ENCODE measurements around the gene COL12A1. TPM values are rescaled to one million over a fixed set of nuclear protein-coding genes. Genes with fewer than 3 reads are reported as not detected.

COL12A1 gene
- total RNA-seq, 6 experiments from 2014 or later: 205 to 304 (median 227) TPM

DNA sequence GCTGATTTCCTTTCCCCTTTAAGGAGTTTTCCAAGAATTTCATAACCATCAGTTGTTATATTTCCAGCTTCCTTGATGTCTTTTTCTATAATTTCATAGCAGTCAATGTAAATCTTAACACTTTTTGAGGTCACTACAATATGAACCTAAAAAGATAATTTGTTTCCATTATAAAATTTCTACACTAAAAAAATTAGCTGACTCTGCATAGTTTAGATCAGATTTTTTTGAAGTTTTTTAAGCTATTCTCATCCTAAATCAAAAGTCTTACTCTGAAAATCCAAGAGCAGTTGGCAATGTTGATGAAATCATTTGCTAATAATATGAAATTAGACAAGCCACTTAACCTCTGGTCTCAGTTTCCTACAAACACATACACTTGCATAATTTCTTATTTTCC is 96.8 kb downstream of the COL12A1 start:
- peaks cover 9% of the 10 kb centered on the region; the same call in 1 of the 2 replicates for H3K27me3 Mint-ChIP-seq (ENCODE audit: insufficient read depth)
- peaks cover 65% of the 10 kb centered on the region for H3K36me3 Mint-ChIP-seq (ENCODE audit: low read depth)
- TF ChIP-seq, protein P1, sequence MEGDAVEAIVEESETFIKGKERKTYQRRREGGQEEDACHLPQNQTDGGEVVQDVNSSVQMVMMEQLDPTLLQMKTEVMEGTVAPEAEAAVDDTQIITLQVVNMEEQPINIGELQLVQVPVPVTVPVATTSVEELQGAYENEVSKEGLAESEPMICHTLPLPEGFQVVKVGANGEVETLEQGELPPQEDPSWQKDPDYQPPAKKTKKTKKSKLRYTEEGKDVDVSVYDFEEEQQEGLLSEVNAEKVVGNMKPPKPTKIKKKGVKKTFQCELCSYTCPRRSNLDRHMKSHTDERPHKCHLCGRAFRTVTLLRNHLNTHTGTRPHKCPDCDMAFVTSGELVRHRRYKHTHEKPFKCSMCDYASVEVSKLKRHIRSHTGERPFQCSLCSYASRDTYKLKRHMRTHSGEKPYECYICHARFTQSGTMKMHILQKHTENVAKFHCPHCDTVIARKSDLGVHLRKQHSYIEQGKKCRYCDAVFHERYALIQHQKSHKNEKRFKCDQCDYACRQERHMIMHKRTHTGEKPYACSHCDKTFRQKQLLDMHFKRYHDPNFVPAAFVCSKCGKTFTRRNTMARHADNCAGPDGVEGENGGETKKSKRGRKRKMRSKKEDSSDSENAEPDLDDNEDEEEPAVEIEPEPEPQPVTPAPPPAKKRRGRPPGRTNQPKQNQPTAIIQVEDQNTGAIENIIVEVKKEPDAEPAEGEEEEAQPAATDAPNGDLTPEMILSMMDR (IDR thresholded peaks at IDR 0.05): no peak
- H3K4me1 Mint-ChIP-seq (ENCODE audit: low read depth): peaks cover 46% of the 10 kb centered on the region
- no peak overlapping the region for H3K27ac Mint-ChIP-seq
- no peak for DNase-seq
- H3K9me3 Mint-ChIP-seq: no peaks in the 10 kb centered on the region
- H3K4me3 Mint-ChIP-seq: no peak overlapping the region

DNA sequence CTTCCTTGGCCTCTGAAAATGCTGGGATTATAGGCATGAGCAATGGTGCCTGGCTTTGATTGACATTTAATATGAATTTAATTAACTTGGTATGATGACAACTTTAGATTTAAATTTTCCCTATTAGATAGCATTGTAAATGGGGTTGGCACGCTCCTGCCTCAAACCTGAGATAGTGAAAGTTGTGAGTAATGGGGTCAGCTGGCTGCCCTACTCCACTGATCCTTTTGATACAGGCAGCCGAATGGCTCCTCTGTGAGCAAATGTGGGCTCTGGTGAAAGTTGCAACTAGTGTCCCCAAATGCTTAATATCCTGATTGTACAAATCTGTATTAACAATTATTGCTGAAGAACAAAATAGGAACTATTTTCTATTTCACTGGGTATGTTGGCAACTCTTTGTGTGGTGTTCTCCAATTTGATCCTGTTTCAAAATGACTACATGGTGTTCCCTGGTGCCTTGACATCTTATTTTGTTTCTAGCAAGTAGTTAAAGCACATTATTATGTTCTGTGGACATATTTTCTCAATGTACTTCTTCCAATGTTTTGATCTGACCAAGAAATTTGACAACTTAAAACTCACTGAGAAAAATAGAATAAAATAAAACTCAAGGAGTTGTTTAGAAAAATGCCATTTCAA is 97.4 kb downstream of the COL12A1 start:
- Mint-ChIP-seq H3K36me3 (ENCODE audit: low read depth) (peaks cover 66% of the 10 kb centered on the region), H3K27me3 (ENCODE audit: insufficient read depth) (peaks cover 9% of the 10 kb centered on the region; the same call in 1 of the 2 replicates), H3K27ac (no peak overlapping the region), H3K4me1 (ENCODE audit: low read depth) (peaks cover 49% of the 10 kb centered on the region), H3K9me3 (no peaks in the 10 kb centered on the region), H3K4me3 (no peak overlapping the region)
- TF ChIP-seq, protein P1 (IDR thresholded peaks at IDR 0.05): no peak
- DNase-seq: no peak

GRCh38 chr6:75107913-75108312 is 97.9 kb downstream of the COL12A1 start:
- Mint-ChIP-seq H3K9me3 (no peaks in the 10 kb centered on the region), H3K4me3 (no peak overlapping the region), H3K27me3 (ENCODE audit: insufficient read depth) (peaks cover 9% of the 10 kb centered on the region; the same call in 1 of the 2 replicates), H3K36me3 (ENCODE audit: low read depth) (peaks cover 68% of the 10 kb centered on the region), H3K4me1 (ENCODE audit: low read depth) (peaks cover 52% of the 10 kb centered on the region), H3K27ac (no peak overlapping the region)
- TF ChIP-seq, protein P1 (IDR thresholded peaks at IDR 0.05): no peak
- DNase-seq: no peak

GRCh38 chr6:75106426-75106825 is 99.4 kb downstream of the COL12A1 start:
- H3K4me3 Mint-ChIP-seq: no peak overlapping the region
- peaks cover 63% of the 10 kb centered on the region for H3K36me3 Mint-ChIP-seq (ENCODE audit: low read depth)
- H3K27ac Mint-ChIP-seq: no peak overlapping the region
- TF ChIP-seq, protein P1 (IDR thresholded peaks at IDR 0.05): no peak
- no peaks in the 10 kb centered on the region for H3K9me3 Mint-ChIP-seq
- H3K27me3 Mint-ChIP-seq (ENCODE audit: insufficient read depth): peaks cover 9% of the 10 kb centered on the region; the same call in 1 of the 2 replicates
- DNase-seq: no peak
- H3K4me1 Mint-ChIP-seq (ENCODE audit: low read depth): peaks cover 60% of the 10 kb centered on the region

DNA sequence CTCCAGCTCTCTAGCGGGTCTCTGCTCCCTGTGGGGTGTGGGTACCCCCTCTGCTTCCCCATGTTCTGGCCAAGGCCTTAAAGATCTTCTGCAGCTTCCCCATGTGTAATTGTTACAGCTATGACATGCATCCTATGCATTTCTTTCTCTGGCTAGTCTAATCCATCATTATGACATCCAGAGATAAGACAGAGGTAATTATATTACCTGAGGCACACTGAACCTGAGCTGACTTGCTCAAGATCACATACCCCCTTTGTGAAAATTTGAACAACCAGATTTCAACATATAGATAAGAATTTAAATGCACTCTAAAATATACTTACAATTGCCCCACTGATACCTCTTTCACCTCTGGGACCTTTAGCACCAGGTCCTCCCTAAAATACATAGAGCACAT is 102.4 kb downstream of the COL12A1 start:
- H3K27me3 Mint-ChIP-seq (ENCODE audit: insufficient read depth): peaks cover 7% of the 10 kb centered on the region

More for the DNA sequence above, 102.4 kb downstream of the COL12A1 start:
- Mint-ChIP-seq H3K36me3 (ENCODE audit: low read depth) (peaks cover 59% of the 10 kb centered on the region), H3K4me1 (ENCODE audit: low read depth) (peaks cover 62% of the 10 kb centered on the region), H3K9me3 (no peaks in the 10 kb centered on the region), H3K27ac (peak overlapping the region; percentile 50), H3K4me3 (no peak overlapping the region)
- TF ChIP-seq, protein P1 (IDR thresholded peaks at IDR 0.05): no peak
- no peak for DNase-seq

All from HFFc6 (cell line).